Kidney (tissue), 14 donors: Measurements from ENCODE around the gene DYNC1H1. TPM values are rescaled to one million over a fixed set of nuclear protein-coding genes. Genes with fewer than 3 reads are reported as not detected.

Experiments
- DNase-seq, 5 donors: peaks; one replicate each; pipeline ENCODE4 v3.0.0-alpha.2; 2013 to 2020
- FAIRE-seq: peaks from 2 replicates; lab custom pipeline; 2012; peaks lifted over from hg19 to GRCh38; lab: Jason Lieb, UNC
- H3K27ac ChIP-seq, 2 donors: one replicate each; pipeline ENCODE4 v1.7.0; 2013; ENCODE audit warnings: low read depth in 2 of 2, low read length in 2 of 2, inconsistent platforms in 1 of 2
- H3K27me3 ChIP-seq: one replicate; pipeline ENCODE4 v1.7.1; 2013; ENCODE audit warnings: low read length, inconsistent platforms; ENCODE audit not compliant: control insufficient read depth, insufficient read depth
- H3K36me3 ChIP-seq, 3 donors: one replicate each; pipeline versions ENCODE4 v1.7.0 to v1.7.1; 2013; ENCODE audit warnings: low read length in 3 of 3, control low read depth in 1 of 3, inconsistent platforms in 1 of 3; ENCODE audit not compliant: insufficient read depth in 3 of 3, control insufficient read depth in 2 of 3
- H3K4me1 ChIP-seq, 3 donors: one replicate each; pipeline versions ENCODE4 v1.7.0 to v1.7.1; 2013; ENCODE audit warnings: low read length in 3 of 3, inconsistent platforms in 1 of 3, low read depth in 1 of 3; ENCODE audit not compliant: control insufficient read depth in 2 of 3, insufficient read depth in 2 of 3
- H3K4me3 ChIP-seq, 3 donors: one replicate each; pipeline versions ENCODE4 v1.7.0 to v1.8.1; 2013; ENCODE audit warnings: low read length in 3 of 3, control low read depth in 1 of 3, inconsistent platforms in 1 of 3
- H3K9ac ChIP-seq, 3 donors: one replicate each; pipeline versions ENCODE4 v1.7.0 to v1.7.1; 2013; ENCODE audit warnings: low read length in 3 of 3, control low read depth in 1 of 3, inconsistent platforms in 1 of 3
- H3K9me3 ChIP-seq, 3 donors: one replicate each; pipeline versions ENCODE4 v1.7.0 to v1.7.1; 2013; ENCODE audit warnings: low read length in 3 of 3, control low read depth in 1 of 3, inconsistent platforms in 1 of 3; ENCODE audit not compliant: control insufficient read depth in 2 of 3, insufficient read depth in 1 of 3
- CTCF ChIP-seq: IDR thresholded peaks from 3 replicates; pipeline ENCODE4 v1.5.1; 2012; ENCODE audit warnings: mild to moderate bottlenecking, moderate library complexity, borderline replicate concordance; ENCODE audit not compliant: insufficient read depth; ENCODE audit errors: extremely low read depth
- intact Hi-C: fragments of 100-400 bp; cut with DNase I; formaldehyde crosslinking; loops from one replicate; pipeline ENCODE4 v1.11.1; 2022
- polyA plus RNA-seq: library from polyadenylated mRNA; stranded (reverse); fragments of 350-450 nt; fragmentation: Illumina TruSeq; extraction: RNeasy Lipid Tissue Mini Kit (QIAGEN cat#74804); gene quantifications from one replicate; pipeline ENCODE4 v1.2.3, GENCODE V29; 2014; ENCODE audit warnings: low read depth, low replicate concordance; ENCODE audit not compliant: insufficient read depth
- total RNA-seq: library from RNA; stranded (reverse); fragmentation: NEBNext Ultra II Directional; extraction: Animal tissue kit (Norgen Biotek cat#: 25700); gene quantifications from one replicate; pipeline ENCODE4 v1.2.1, GENCODE V29; 2021
- donor health status: control.
- donor health status: control.
- donor health status: control.
- donor health status: control.
- donor health status: control.
- donor health status: DM: yes; HTN: yes; CAD: no.
- donor health status: Normal renal cell carcinoma (clear cell type).

The DYNC1H1 gene
- total and polyA plus RNA-seq, 2 donors from 2014 or later = 132 to 390 TPM

- H3K27me3 ChIP-seq = no peaks in the 10 kb centered on the region
- DNase-seq = no peak
- H3K4me3 ChIP-seq = no peak overlapping the region
- intact Hi-C loops = no loop called here
- H3K4me1 ChIP-seq = no peaks in the 10 kb centered on the region
- TF ChIP-seq CTCF = no peak
- no peaks in the 10 kb centered on the region for H3K9me3 ChIP-seq
- no peak for FAIRE-seq
- peaks cover 22 to 79% (median 72%) of the 10 kb centered on the region in 3 donors for H3K36me3 ChIP-seq
- no peak overlapping the region for H3K27ac ChIP-seq
- no peak overlapping the region for H3K9ac ChIP-seq
These were observed 41.0 kb downstream of the DYNC1H1 start for GRCh38 chr14:102005336-102005735.

- no peak for DNase-seq
- H3K36me3 ChIP-seq = peaks cover 27 to 85% (median 76%) of the 10 kb centered on the region in 3 donors
- H3K9me3 ChIP-seq = no peaks in the 10 kb centered on the region
- H3K9ac ChIP-seq = no peak overlapping the region
- H3K4me1 ChIP-seq = no peaks in the 10 kb centered on the region
- H3K4me3 ChIP-seq = no peak overlapping the region
- intact Hi-C loops = no loop called here
- H3K27ac ChIP-seq = no peak overlapping the region
- TF ChIP-seq CTCF = no peak
- H3K27me3 ChIP-seq = no peaks in the 10 kb centered on the region
- FAIRE-seq = no peak
These were observed 43.6 kb downstream of the DYNC1H1 start for GRCh38 chr14:102007916-102008418.

GRCh38 chr14:102008891-102009290 is 44.5 kb downstream of the DYNC1H1 start:
- no peak for FAIRE-seq
- Histone ChIP-seq H3K9ac (no peak overlapping the region), H3K9me3 (no peaks in the 10 kb centered on the region), H3K27ac (no peak overlapping the region), H3K4me3 (no peak overlapping the region), H3K27me3 (no peaks in the 10 kb centered on the region), H3K4me1 (no peaks in the 10 kb centered on the region), H3K36me3 (peaks cover 27 to 86% (median 82%) of the 10 kb centered on the region in 3 donors)
- DNase-seq = no peak
- intact Hi-C loops = no loop called here
- TF ChIP-seq CTCF = no peak

- no peak overlapping the region for H3K27ac ChIP-seq
- no peak overlapping the region for H3K9ac ChIP-seq
- no peaks in the 10 kb centered on the region for H3K27me3 ChIP-seq
- FAIRE-seq (no peak), DNase-seq (no peak)
- H3K36me3 ChIP-seq = peaks cover 28 to 95% (median 89%) of the 10 kb centered on the region in 3 donors
- H3K4me3 ChIP-seq = no peak overlapping the region
- TF ChIP-seq CTCF = no peak
- intact Hi-C loops = no loop called here
- H3K9me3 ChIP-seq = no peaks in the 10 kb centered on the region
- H3K4me1 ChIP-seq = no peaks in the 10 kb centered on the region
These were observed 47.3 kb downstream of the DYNC1H1 start for GRCh38 chr14:102011631-102012030.
